Daoy (cell line): Measurements from ENCODE around the gene SLC35A4. TPM values are rescaled to one million over a fixed set of nuclear protein-coding genes. Genes with fewer than 3 reads are reported as not detected.
"Not testable (repeated sequence)": the region's sequence is repeated elsewhere in the genome, so short reads cannot be mapped to it uniquely, and the experiment has no call there.

Experiments
- DNase-seq: peaks from one replicate; pipeline ENCODE4 v3.0.0-alpha.2; 2015; ENCODE audit warnings: low read depth
- total RNA-seq: library from RNA; depleted of rRNA; stranded (reverse); fragments of >200 nt; shearing (Covaris generic); gene quantifications from 2 replicates; pipeline ENCODE4 v1.2.3, GENCODE V29; 2014; rRNA removed

Gene SLC35A4
- total RNA-seq, 1 experiment from 2014 or later = 17.8 TPM

DNA sequence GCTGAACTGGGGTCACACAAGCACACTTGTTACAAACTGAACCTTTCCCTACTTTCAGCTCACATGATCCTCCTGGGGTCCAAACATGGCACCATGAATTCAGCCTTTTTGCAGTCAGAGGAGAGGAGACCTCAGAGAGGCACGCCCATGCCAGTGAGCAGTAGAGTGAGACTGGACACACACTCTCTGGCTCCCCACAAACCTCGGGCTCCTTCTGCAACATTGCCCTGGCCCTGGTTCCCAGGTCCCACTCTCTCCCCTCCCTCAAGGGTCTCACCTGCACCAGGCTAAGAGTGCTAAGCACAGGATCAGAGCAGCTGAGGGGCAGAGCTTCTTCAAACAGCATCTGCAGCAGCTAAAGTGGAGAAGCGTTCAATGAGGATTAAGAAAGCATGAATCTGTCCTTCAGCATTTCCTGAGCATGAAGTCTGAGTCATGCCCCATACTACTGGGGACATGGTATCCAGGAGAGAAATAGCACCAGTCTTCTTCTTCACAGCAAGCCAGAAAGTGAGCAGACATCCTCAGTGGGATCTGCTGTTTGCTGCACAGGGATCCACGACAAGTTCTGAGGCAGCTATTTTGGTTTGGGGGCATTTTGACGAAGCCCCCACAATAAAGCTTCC is 27.2 kb downstream of the SLC35A4 start:
- DNase-seq = peak; percentile 35

GRCh38 chr5:140593070-140593469 is 28.4 kb downstream of the SLC35A4 start:
- not testable (repeated sequence) for DNase-seq

DNA sequence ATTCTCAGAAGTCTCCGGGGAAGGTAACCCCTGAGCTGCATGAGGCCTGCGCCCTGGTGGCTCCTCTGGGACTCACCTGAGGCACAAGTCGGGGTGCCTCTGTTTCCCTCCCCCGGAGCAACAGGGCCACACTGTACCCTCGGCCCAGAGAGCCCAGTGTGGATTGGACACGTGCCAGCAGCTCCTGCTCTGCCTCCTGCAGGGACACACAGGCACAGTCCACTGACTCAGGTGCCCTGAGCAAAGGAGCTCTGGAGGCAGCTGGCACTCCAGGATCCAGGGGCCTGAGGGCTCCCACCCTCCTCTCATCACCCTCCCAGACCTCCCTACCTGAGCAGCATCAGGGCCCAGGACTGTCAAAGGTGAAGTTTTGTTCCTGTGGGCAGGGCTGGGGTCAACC is 29.5 kb downstream of the SLC35A4 start:
- no peak for DNase-seq

DNA sequence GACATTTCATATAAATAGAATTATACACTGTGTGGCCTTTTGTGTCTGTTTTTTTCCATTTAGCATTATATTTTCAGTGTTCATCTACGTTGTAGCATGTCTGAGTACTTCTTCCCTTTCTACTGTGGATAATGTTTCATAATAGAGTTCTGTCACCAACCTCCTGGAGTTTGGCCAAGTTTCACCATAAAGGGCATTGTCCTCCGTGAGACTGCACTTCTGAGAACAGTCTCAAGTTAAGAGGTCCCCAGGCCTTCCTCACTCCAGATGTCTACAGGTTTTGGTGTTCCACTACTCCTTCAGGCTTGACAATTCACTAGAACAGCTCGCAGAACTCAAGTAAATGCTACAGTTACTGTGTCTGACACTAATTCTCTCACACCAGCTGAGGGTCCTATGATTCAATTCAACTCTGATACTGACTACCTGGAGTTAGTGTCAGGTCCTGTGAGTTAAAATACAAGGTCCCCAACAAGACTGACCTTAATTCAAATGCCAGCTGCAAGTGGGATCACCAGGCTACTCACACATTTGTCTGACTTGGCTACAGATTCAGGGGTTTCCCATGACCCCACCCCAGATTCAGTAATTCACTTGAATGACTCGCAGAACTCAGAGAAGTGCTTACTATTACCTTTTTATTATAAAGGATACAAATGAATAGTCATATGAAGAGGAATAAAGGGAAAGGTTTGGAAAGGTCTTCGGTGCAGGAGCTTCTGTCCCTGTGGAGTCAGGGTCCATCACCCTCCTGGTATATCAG is 31.1 kb downstream of the SLC35A4 start:
- DNase-seq = no peak

DNA sequence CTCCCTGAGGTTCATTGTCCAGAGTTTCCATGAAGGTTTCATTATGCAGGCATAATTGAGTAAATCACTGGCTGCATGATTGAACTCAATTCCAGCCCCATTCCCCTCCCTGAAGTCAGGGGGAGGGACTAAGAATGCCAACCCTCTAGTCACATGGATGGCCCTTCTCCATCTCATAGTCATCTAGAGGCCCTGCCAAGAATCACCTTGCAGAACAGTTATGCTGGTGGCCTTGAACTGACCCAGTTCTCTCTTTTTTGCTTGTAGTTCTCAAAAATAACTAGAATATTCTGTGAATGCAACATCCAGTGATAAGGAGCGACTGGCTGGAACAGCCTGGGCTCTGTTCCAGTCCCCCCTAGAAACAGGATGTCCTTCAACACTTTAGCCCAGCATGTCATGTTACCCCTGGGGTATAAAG is 31.7 kb downstream of the SLC35A4 start:
- no peak for DNase-seq

- DNase-seq = no peak
Measured at GRCh38 chr5:140598836-140599235, 34.2 kb downstream of the SLC35A4 start.

GRCh38 chr5:140600096-140600495 is 35.5 kb downstream of the SLC35A4 start:
- DNase-seq = no peak

DNA sequence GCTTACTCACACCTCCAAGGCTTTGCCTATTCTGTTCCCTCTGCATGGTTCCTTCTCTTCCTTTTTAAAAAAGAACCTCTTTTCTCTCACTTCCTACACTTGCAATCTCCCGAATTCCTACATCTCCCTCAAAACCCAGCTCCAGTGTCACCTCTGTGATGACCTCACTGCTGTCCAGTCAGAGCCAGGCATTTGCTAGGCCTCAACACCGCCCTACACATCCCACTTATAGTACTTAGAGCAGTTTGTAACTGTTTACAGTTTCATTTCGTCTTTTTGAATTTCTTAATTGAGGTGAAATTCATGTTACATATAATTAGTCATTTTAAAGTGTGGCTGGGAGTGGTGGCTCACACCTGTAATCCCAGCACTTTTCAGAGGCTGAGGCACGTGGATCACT is 37.5 kb downstream of the SLC35A4 start:
- no peak for DNase-seq

DNA sequence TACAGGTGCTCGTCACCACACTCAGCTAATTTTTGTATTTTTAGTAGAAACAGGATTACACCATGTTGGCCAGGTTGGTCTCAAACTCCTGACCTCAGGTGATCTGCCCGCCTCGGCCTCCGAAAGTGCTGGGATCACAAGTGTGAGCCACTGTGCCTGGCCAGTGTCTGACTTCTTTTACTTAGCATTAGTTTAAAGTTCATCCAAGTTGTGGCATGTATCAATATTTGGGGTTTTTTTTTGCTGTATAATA is 38.7 kb downstream of the SLC35A4 start:
- not testable (repeated sequence) for DNase-seq

GRCh38 chr5:140603734-140604133 is 39.1 kb downstream of the SLC35A4 start:
- DNase-seq = no peak

- DNase-seq = no peak
Measured at GRCh38 chr5:140605879-140606278, 41.3 kb downstream of the SLC35A4 start.

DNA sequence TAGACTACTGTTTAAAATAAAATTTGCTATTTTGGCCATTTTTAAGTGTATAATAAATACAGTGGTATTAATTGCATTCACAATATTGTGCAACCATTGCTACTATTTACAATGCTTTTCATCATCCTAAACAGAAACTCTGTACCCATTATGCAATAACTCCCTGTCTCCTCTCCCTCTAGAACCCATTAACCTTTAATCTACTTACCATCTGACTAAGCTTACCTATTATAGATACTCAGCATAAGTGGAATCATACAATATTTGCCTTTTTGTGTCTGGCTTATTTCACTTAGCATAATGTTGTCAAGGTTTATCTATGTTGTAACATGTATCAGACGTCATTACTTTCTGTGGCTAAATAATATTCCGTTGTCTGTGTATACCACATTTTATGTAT is 42.4 kb downstream of the SLC35A4 start:
- DNase-seq = no peak

- DNase-seq = no peak
Measured at GRCh38 chr5:140608722-140609121, 44.1 kb downstream of the SLC35A4 start.

- DNase-seq = peak; percentile 54
Measured at GRCh38 chr5:140609126-140609525, 44.5 kb downstream of the SLC35A4 start.

DNA sequence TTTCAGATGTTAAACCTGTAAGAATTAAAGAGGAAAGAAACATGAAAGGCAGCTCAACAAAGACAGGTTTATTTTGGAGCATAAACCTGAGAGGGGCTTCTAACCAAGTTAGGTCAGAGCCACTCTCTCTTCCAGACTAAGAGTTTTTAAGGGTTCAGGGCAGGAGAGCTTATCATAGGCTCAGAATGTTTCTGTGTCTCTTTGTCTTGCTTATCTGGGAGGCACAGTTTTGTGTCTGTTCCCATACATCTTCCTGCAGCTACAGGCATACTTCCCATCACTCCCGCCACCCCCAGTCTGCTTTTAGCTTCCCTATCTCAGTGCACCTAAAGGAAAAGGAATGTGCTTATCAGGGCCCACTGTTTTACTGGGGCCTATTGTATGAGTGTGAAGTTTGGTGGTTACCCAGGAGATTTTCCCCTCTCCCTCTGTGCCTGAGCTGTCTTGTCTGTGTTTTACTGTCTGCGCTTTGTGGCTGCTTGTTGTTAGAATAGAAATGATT is 46.4 kb downstream of the SLC35A4 start:
- DNase-seq = peak; percentile 22

Other genes with a start within 250 kb of the SLC35A4 start
- gene HBEGF, start 218.2 kb upstream of the SLC35A4 start, total RNA-seq = 68.9 and 81.9 TPM in 2 replicates
- gene SLC4A9, start 204.6 kb upstream of the SLC35A4 start, total RNA-seq = not detected in 2 replicates
- 45.8 and 67.5 TPM in 2 replicates for gene ANKHD1, start 163.0 kb upstream of the SLC35A4 start, total RNA-seq
- not detected in 2 replicates for gene EIF4EBP3, start 17.2 kb upstream of the SLC35A4 start, total RNA-seq
- 59.0 and 60.4 TPM in 2 replicates for gene SRA1, start 7.4 kb upstream of the SLC35A4 start, total RNA-seq
- gene APBB3, start 230 bp upstream of the SLC35A4 start, total RNA-seq = 10.7 and 15.9 TPM in 2 replicates
- gene CD14, start 68.3 kb downstream of the SLC35A4 start, total RNA-seq = 0.11 TPM in 1 of 2 replicates, not detected in the other
- 19.1 and 38.7 TPM in 2 replicates for gene TMCO6, start 74.6 kb downstream of the SLC35A4 start, total RNA-seq
- gene NDUFA2, start 82.8 kb downstream of the SLC35A4 start, total RNA-seq = 64.1 and 70.2 TPM in 2 replicates
- 138 and 190 TPM in 2 replicates for gene IK, start 83.0 kb downstream of the SLC35A4 start, total RNA-seq
- gene WDR55, start 100.1 kb downstream of the SLC35A4 start, total RNA-seq = 16.8 and 22.5 TPM in 2 replicates
- 0.69 and 1.4 TPM in 2 replicates for gene DND1, start 108.7 kb downstream of the SLC35A4 start, total RNA-seq
- 114 and 126 TPM in 2 replicates for gene HARS1, start 126.5 kb downstream of the SLC35A4 start, total RNA-seq
- 65.1 and 68.8 TPM in 2 replicates for gene HARS2, start 126.6 kb downstream of the SLC35A4 start, total RNA-seq
- gene ZMAT2, start 135.6 kb downstream of the SLC35A4 start, total RNA-seq = 84.2 and 124 TPM in 2 replicates
- 0.42 and 1.2 TPM in 2 replicates for gene PCDHA1, start 221.3 kb downstream of the SLC35A4 start, total RNA-seq
- 0.29 TPM in 1 of 2 replicates, not detected in the other for gene PCDHA2, start 230.0 kb downstream of the SLC35A4 start, total RNA-seq
- gene PCDHA3, start 236.2 kb downstream of the SLC35A4 start, total RNA-seq = 0.12 and 0.34 TPM in 2 replicates
- 1.0 and 3.0 TPM in 2 replicates for gene PCDHA4, start 242.2 kb downstream of the SLC35A4 start, total RNA-seq